H9 (cell line): ENCODE data around the gene ZSCAN22. TPM values are rescaled to one million over a fixed set of nuclear protein-coding genes. Genes with fewer than 3 reads are reported as not detected.

Experiments
- DNase-seq: peaks from one replicate; pipeline ENCODE4 v3.0.0-alpha.2; 2017
- H2AFZ ChIP-seq: one replicate; pipeline ENCODE4 v1.6.1; 2013; ENCODE audit warnings: mild to moderate bottlenecking, low read length, control low read depth, moderate library complexity
- H2AK5ac ChIP-seq: 2 replicates; pipeline ENCODE4 v1.6.1; 2013; ENCODE audit warnings: low read length, control low read depth, mixed read lengths; ENCODE audit not compliant: insufficient read length
- H2BK120ac ChIP-seq: one replicate; pipeline ENCODE4 v1.6.1; 2013; ENCODE audit warnings: low read depth, mild to moderate bottlenecking, low read length, control low read depth, inconsistent platforms; ENCODE audit not compliant: poor library complexity, severe bottlenecking
- H2BK12ac ChIP-seq: 2 replicates; pipeline ENCODE4 v1.6.1; 2013; ENCODE audit warnings: low read length, control low read depth, mixed read lengths, low read depth; ENCODE audit not compliant: insufficient read length
- H2BK15ac ChIP-seq: 2 replicates; pipeline ENCODE4 v1.6.1; 2013; ENCODE audit warnings: low read depth, low read length, control low read depth
- H2BK20ac ChIP-seq: one replicate; pipeline ENCODE4 v1.6.1; 2013; ENCODE audit warnings: low read depth, mild to moderate bottlenecking, low read length, control low read depth, inconsistent platforms; ENCODE audit not compliant: poor library complexity, severe bottlenecking
- H2BK5ac ChIP-seq: 2 replicates; pipeline ENCODE4 v1.6.1; 2013; ENCODE audit warnings: low read length, control low read depth, mixed read lengths; ENCODE audit not compliant: insufficient read length
- H3K14ac ChIP-seq: 2 replicates; pipeline ENCODE4 v1.6.1; 2013; ENCODE audit warnings: low read length, control low read depth; ENCODE audit not compliant: insufficient read depth
- H3K18ac ChIP-seq: 2 replicates; pipeline ENCODE4 v1.6.1; 2013; ENCODE audit warnings: low read depth, mild to moderate bottlenecking, mixed read lengths, low read length, control low read depth; ENCODE audit not compliant: insufficient read length
- H3K23ac ChIP-seq: 2 replicates; pipeline ENCODE4 v1.6.1; 2013; ENCODE audit warnings: low read length, control low read depth, mixed read lengths, low read depth; ENCODE audit not compliant: insufficient read length
- H3K23me2 ChIP-seq: 2 replicates; pipeline ENCODE4 v1.6.1; 2013; ENCODE audit warnings: low read depth, mild to moderate bottlenecking, mixed read lengths, low read length, control low read depth; ENCODE audit not compliant: insufficient read length, poor library complexity, severe bottlenecking
- H3K27ac ChIP-seq: 2 replicates; pipeline ENCODE4 v1.5.1; 2013; ENCODE audit warnings: low read length, control low read depth, mixed read lengths, low read depth; ENCODE audit not compliant: insufficient read length
- H3K27me3 ChIP-seq: 2 replicates; pipeline ENCODE4 v1.6.1; 2013; ENCODE audit warnings: low read length, control low read depth, inconsistent platforms; ENCODE audit not compliant: insufficient read depth
- H3K4ac ChIP-seq: 2 replicates; pipeline ENCODE4 v1.6.1; 2013; ENCODE audit warnings: low read depth, mild to moderate bottlenecking, control low read depth, inconsistent platforms, low read length, moderate library complexity
- H3K4me1 ChIP-seq: 2 replicates; pipeline ENCODE4 v1.6.1; 2013; ENCODE audit warnings: low read length, control low read depth, inconsistent platforms; ENCODE audit not compliant: insufficient read depth
- H3K4me2 ChIP-seq: 2 replicates; pipeline ENCODE4 v1.6.1; 2013; ENCODE audit warnings: low read length, control low read depth, mixed read lengths; ENCODE audit not compliant: insufficient read length, insufficient read depth
- H3K56ac ChIP-seq: 2 replicates; pipeline ENCODE4 v1.6.1; 2013; ENCODE audit warnings: low read depth, mild to moderate bottlenecking, mixed read lengths, low read length, control low read depth; ENCODE audit not compliant: insufficient read length
- H3K79me1 ChIP-seq: 2 replicates; pipeline ENCODE4 v1.6.1; 2013; ENCODE audit warnings: low read depth, mild to moderate bottlenecking, moderate library complexity, low read length, control low read depth, inconsistent platforms; ENCODE audit not compliant: insufficient read depth, poor library complexity, severe bottlenecking
- H3K79me2 ChIP-seq: 2 replicates; pipeline ENCODE4 v1.6.1; 2013; ENCODE audit warnings: low read length, control low read depth, inconsistent platforms; ENCODE audit not compliant: insufficient read depth
- H3K9ac ChIP-seq: 2 replicates; pipeline ENCODE4 v1.6.1; 2013; ENCODE audit warnings: low read length, control low read depth, mixed read lengths; ENCODE audit not compliant: insufficient read length; ENCODE audit errors: extremely low read depth
- H3K9me3 ChIP-seq: one replicate; pipeline ENCODE4 v1.6.1; 2013; ENCODE audit warnings: low read depth, low read length, inconsistent platforms; ENCODE audit not compliant: control insufficient read depth
- H3T11ph ChIP-seq: one replicate; pipeline ENCODE4 v1.6.1; 2013; ENCODE audit warnings: mild to moderate bottlenecking, low read length, control low read depth, inconsistent platforms
- H4K20me1 ChIP-seq: one replicate; pipeline ENCODE4 v1.6.1; 2013; ENCODE audit not compliant: control insufficient read depth, insufficient read length, insufficient read depth
- H4K5ac ChIP-seq: 2 replicates; pipeline ENCODE4 v1.6.1; 2013; ENCODE audit warnings: low read depth, mild to moderate bottlenecking, mixed read lengths, low read length, control low read depth; ENCODE audit not compliant: insufficient read length
- H4K8ac ChIP-seq: replicated peaks from 2 replicates; pipeline ENCODE4 v1.6.1; 2013; ENCODE audit warnings: low read length, control low read depth, mixed read lengths, low read depth; ENCODE audit not compliant: insufficient read length
- H4K91ac ChIP-seq: 2 replicates; pipeline ENCODE4 v1.6.1; 2013; ENCODE audit warnings: low read depth, mild to moderate bottlenecking, moderate library complexity, mixed read lengths, low read length, control low read depth; ENCODE audit not compliant: insufficient read length
- H3K27ac Mint-ChIP-seq, 3 experiments: 2 replicates in 2 of 3; 3 replicates in 1 of 3; pipeline ENCODE4 v1.8.0; 2020 to 2021; ENCODE audit warnings: mixed read lengths in 3 of 3, mild to moderate bottlenecking in 1 of 3, moderate library complexity in 1 of 3
- H3K27me3 Mint-ChIP-seq: 2 replicates; pipeline ENCODE4 v1.8.0; 2021; ENCODE audit warnings: low read depth, mild to moderate bottlenecking, moderate library complexity, mixed read lengths
- H3K36me3 Mint-ChIP-seq, 3 experiments: 2 replicates in 2 of 3; 3 replicates in 1 of 3; pipeline ENCODE4 v1.8.0; 2020 to 2021; ENCODE audit warnings: low read depth in 3 of 3, mixed read lengths in 3 of 3; ENCODE audit not compliant: insufficient read depth in 1 of 3
- H3K4me1 Mint-ChIP-seq, 2 experiments: 2 replicates each; pipeline ENCODE4 v1.8.0; 2020; ENCODE audit warnings: mixed read lengths in 2 of 2
- H3K4me3 Mint-ChIP-seq, 2 experiments: 2 replicates in 1 of 2; 3 replicates in 1 of 2; pipeline ENCODE4 v1.8.0; 2020 to 2021; ENCODE audit warnings: mild to moderate bottlenecking in 2 of 2, mixed read lengths in 2 of 2, moderate library complexity in 1 of 2
- H3K9me3 Mint-ChIP-seq, 2 experiments: 2 replicates in 1 of 2; 3 replicates in 1 of 2; pipeline ENCODE4 v1.8.0; 2020; ENCODE audit warnings: mild to moderate bottlenecking in 2 of 2, mixed read lengths in 2 of 2, moderate library complexity in 1 of 2
- CTCF ChIP-seq: fragments of 200-600 bp; sonication (generic); conservative IDR thresholded peaks from 3 replicates; pipeline ENCODE4 v1.8.0; 2021; ENCODE audit warnings: antibody characterized with exemption, mild to moderate bottlenecking
- WGBS: extraction: QIAGEN DNeasy Blood & Tissue Kit; methylation state at CpG from one replicate; pipeline ENCODE4 v1.1.7; 2013; ENCODE audit warnings: missing lambda C conversion rate, low lambda C conversion rate, mixed read lengths; ENCODE audit not compliant: insufficient read length; ENCODE audit errors: extremely low coverage; 5-methylcytosine and 5-hydroxymethylcytosine counted together
- total RNA-seq: library from RNA; stranded (reverse); gene quantifications from 2 replicates; pipeline ENCODE4 v1.2.1, GENCODE V29; 2021

The ZSCAN22 gene
- total RNA-seq, 1 experiment from 2014 or later, result 4.8 TPM

DNA sequence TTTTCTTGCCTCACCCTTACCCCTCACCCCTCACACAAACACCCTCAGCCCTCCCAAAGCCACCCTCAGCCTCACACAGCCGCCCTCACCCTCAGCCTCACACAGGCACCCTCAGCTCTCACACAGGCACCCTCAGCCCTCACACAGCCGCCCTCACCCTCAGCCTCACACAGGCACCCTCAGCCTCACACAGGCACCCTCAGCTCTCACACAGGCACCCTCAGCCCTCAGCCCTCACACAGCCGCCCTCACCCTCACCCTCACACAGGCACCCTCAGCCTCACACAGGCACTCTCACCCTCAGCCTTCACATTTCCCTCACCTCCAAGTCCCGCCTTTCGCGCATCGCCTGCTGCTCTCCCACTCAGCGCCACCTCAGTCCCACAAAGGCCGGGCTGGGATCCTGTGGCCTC lies 287 bp upstream of the ZSCAN22 start:
- no peak overlapping the region for H4K8ac ChIP-seq
- H3K79me2 ChIP-seq, result no peaks in the 10 kb centered on the region
- peak overlapping the region; percentile 76; the same call in 1 of the 2 replicates for H3K14ac ChIP-seq
- no peak overlapping the region for H3K27ac Mint-ChIP-seq
- H3K4ac ChIP-seq, result no peak overlapping the region
- peak overlapping the region; percentile 92 for H3K9ac ChIP-seq
- H3K4me2 ChIP-seq, result peak overlapping the region; percentile 86
- no peaks in the 10 kb centered on the region for H3K9me3 ChIP-seq
- H2BK12ac ChIP-seq, result no peak overlapping the region
- no peaks in the 10 kb centered on the region for H3K4me1 ChIP-seq
- no peak overlapping the region for H2BK20ac ChIP-seq
- peaks cover 5% of the 10 kb centered on the region for H4K20me1 ChIP-seq
- no peak overlapping the region for H3T11ph ChIP-seq
- H3K4me3 Mint-ChIP-seq, result no peak overlapping the region
- H2AK5ac ChIP-seq, result no peak overlapping the region
- H2BK15ac ChIP-seq, result no peak overlapping the region
- no peak overlapping the region for H2AFZ ChIP-seq
- DNase-seq, result no peak
- no peak overlapping the region for H4K91ac ChIP-seq
- no peaks in the 10 kb centered on the region; a peak in 1 of 7 replicates for H3K36me3 Mint-ChIP-seq
- H2BK5ac ChIP-seq, result no peak overlapping the region
- TF ChIP-seq CTCF, result no peak
- H3K79me1 ChIP-seq, result no peaks in the 10 kb centered on the region
- H2BK120ac ChIP-seq, result no peak overlapping the region
- no peak overlapping the region for H3K27ac ChIP-seq
- H3K56ac ChIP-seq, result no peak overlapping the region
- H3K23ac ChIP-seq, result no peak overlapping the region
- no peaks in the 10 kb centered on the region for H3K27me3 ChIP-seq
- H3K18ac ChIP-seq, result peak overlapping the region; percentile 76
- peaks cover 10% of the 10 kb centered on the region for H3K23me2 ChIP-seq
- no peaks in the 10 kb centered on the region for H3K9me3 Mint-ChIP-seq
- peaks cover 4 to 5% of the 10 kb centered on the region in 2 experiments; a peak in 3 of 4 replicates for H3K4me1 Mint-ChIP-seq
- WGBS, result no CpG with 5 or more reads among the region's 9 CpGs
- no peaks in the 10 kb centered on the region for H3K27me3 Mint-ChIP-seq
- H4K5ac ChIP-seq, result no peak overlapping the region
